Fibroblast of skin of back (primary cell): Measurements from ENCODE around the gene PRR20G.
"Not testable (repeated sequence)": the region's sequence is repeated elsewhere in the genome, so short reads cannot be mapped to it uniquely, and the experiment has no call there.

Source experiments
- DNase-seq: peaks from one replicate; pipeline ENCODE4 v3.0.0-alpha.2; 2013

Gene PRR20G

DNA sequence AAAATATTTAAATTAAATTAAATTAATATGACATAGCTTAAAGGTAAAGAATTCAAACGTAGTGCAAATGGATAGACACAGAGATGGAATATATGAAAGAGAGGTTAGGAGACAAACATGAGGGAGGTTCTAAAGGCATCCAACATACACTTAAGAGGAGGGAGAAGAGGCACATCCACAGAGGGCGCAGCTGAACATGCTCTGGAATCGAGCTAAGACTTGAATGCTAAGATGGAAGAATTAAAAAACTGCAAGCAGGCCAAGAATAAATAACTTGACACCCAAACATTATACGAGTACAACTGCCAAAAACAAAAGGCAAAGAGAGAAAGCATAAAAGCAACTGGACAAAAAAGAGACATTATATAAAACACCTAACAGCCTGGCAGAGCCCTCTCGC, 9.1 kb upstream of the PRR20G start:
- DNase-seq: no peak

DNA sequence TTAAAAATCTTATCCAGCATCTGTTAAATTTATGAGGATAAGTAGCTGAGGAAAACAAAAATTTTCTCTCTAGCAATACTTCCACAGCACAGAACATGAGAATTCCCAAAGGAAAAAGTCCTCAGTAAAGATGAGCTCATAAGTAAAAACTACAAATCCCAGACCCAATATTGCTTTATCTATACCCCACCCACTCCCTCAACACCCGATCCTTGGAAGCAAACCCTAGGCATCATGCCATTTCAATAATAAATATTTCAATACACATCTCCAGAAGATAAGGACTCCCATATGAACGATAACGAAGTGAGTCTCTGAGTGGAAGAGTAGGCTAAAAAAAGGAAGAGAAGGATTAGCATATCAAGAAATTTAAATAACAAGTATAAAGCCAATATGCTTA, 8.3 kb upstream of the PRR20G start:
- DNase-seq: no peak

DNA sequence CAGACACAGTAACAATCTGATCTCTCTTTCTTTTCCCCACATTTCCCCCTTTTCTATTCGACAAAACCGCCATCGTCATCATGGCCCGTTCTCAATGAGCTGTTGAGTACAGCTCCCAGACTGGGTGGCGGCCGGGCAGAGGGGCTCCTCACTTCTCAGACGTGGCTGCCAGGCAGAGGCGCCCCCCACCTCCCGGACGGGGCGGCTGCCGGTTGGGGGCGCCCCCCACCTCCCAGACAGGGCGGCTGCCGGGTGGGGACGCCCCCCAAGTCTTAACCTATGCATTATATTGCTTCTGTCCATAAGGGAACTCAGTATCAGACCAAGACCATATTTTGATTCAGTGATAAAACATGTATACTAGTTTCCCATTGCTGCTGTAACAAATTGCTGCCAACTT, 5.8 kb upstream of the PRR20G start:
- DNase-seq: not testable (repeated sequence)

DNA sequence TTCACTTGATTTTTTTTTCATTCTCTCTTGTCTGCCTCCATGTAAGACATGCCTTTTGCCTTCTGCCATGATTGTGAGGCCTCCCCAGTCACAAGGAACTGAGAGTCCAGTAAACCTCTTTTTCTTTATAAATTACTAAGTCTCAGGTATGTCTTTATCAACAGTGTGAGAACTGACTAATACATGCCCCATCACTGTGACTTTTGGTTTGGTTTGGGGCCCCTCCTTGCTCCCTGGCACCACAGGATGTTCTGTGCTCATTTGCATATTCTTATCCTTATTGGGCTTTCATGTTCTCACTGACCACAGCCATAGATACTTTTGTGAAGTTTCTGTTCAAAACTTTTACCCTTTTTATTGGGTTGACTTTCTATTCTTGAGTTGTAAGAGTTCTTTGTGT, 3.8 kb upstream of the PRR20G start:
- no peak for DNase-seq

DNA sequence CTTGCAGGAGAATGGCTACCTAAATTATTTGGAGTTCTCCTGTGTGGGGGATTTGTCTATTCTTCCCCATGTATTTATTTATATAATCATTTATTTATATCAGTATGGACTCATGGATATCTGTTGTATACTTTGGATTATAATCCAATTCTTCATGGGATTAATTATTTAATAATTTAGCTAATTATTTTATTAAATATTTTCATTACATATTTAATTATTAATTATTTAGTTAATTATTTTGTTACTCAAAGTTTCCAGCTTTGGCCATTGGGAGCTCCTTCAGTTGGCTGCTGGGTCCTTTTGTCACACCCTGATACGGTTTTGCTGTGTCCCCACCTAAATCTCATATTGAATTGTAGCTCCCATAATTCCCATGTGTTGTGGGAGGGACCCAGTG, 3.3 kb upstream of the PRR20G start:
- DNase-seq: no peak

DNA sequence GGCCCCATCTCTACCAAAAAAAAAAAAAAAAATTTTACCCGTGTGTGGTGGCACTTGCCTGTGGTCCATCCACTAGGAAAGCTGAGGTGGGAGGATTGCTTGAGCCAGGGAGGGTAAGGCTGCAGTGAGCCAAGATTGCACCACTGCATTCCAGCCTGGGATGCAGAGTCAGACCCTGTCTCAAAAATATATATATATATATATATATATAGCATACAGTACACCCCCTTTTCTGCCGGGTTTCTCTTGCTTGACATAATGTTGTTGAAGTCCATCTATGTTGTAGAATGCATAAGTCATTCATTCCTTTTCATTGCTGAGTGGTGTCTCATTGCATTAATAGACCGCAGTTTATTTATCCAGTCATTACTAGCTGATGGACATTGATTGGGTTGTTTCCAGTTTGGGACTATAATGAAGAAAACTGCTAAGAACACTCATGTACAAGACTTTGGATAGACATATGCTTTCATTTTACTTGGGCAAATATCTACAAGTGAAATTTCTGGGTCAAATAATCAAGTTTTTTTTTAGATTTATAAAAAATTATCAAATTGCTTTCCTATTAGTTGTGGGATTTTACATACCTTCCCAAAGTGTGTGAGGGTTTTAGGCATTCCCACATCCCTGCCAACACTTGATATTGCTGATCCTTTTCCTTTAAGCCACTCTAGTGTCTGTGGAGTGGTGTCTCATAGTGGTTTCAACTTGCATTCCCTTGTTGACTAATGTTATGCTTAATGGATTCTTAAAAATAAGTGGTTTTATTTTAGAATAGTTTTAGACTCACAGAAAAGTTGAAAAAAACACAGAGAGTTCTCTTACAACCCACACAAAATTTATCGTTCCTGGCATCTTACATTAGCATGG, 2.1 kb upstream of the PRR20G start:
- peak; percentile 16 for DNase-seq

DNA sequence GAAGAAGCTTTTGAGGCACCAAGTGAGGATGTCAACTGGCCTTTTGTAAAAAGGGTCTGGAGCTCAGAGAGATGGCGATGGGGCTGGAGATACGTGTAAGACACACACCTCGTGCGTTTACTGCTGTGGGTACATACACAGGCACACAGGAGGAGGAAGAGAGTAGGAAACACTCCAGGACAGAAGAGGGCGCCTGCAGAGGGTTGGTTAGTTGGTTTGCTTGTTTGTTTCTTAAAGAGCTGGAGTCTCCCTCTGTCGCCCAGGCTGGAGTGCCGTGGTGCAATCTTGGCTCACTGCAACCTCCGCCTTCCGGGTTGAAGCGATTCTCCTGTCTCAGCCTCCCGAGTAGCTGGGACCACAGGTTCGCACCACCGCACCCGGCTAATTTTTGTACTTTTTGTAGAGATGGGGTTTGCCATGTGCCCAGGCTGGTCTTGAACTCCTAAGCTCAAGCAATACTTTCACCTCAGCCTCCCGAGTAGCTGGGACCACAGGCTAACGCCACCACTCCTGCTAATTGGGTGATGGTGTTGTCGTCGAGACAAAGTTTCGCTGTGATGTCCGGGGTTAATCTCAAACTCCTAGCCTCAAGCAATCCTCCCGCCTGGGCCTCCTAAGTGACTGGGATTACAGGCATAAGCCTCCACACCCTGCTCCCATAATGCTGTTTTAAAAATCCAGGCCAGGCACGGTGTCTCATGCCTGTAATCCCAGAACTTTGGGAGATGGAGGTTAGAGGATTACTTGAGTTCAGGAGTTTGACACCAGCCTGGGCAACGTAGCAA, 1.3 kb upstream of the PRR20G start:
- DNase-seq: no peak

DNA sequence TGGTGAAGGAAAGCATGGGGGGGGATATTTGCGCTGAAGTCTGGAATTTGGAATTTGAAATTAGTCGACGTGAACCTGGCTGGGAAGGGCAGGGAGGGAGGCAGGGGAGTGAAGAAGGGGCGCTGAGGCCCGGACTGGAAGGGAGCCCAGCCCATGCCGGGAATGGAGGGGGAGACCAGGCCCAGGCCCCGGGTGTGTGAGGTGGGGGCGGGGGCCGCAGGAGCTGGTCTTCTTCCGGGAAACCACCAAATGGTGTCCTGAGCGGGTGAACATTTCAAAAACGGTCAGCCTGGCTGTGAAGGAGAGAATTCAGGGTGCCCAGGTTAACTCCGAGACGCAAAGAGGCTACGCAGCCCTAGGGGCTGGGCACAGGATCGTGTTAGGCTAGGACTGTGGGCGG, 497 bp upstream of the PRR20G start:
- no peak for DNase-seq

DNA sequence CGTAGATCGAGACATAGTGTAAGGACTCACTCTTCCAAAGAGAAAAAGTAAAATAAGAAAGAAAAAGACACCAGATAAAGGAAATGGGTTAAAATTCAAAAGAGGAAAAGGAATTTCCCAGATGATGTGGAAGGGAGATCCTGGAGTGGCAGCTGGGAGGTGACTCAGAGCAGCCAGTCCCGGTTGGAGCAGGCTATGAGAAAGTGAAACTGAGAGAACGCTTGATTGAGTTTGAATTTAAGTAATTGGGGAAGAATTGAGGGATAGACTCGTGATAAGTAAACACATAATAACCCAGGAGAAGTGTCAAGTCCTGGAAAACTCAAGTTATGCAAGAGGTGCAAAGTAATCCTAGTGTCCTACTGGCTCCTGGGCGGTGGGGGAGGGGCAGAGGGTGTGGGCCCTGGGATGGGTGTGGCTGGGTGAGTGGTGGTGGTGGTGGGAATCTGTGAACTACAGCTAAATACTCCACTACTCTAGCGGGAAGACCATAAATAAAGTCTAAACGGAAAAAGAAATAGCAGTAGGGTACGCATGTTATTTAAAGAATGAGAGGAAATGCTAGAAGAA, 1.2 kb downstream of the PRR20G start:
- DNase-seq: peak; percentile 5

DNA sequence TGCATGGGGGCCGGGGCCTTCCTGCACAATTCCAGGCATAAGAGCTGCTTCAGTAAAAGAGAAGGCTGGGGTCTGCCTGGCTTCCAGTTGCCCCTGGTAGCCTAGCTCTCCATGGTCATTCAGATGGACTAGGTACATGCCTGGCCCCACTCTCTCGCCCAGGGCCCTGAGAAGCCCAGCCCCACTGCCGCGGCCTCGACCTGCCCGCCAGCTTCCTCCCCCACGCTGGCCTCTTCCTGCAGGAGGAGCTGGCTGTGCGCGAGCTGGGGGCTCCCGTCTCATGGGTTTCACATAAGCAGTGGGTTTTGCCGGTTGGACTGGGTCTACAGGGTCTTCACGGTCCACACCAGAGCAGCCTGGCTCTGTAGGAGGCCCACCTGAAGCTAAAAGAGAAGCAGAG, 3.6 kb downstream of the PRR20G start:
- DNase-seq: no peak

DNA sequence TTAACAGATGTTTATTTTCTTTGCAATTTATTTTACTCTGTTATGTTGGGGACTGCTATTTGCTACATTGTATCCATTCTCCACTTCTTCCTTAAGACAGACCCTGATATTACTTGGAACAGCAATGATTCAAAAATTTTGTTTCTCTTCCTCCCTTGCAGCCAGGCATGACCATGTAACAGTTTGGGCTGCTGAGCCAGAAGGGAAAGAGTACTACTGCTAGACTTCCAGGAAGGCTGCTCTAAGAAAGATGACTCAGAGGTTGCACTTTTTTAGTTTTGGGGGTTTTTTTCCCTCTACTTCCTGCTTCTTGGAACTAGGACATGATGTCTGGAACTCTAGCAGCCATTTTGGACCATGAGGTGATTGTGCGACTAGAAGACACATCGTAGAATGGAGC, 10.3 kb downstream of the PRR20G start:
- DNase-seq: no peak

DNA sequence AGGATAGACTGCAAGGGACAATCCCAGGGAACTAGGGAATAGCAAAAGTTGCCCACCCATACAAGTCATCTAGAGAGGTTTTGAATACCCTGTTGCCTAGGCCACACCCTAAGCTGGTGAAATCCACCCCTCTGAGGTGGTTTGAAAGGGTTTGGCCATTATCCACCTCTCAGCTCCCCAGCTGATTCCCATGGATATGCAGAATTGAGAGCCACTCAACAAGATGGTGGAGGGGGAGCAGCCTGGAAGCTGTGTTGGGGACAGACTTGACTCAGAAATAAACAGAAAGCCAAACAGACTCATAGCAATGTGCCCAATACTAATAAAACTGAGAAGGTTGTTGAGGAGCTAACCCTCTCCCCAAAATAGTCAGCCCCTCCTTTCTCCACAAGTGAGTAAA, 10.9 kb downstream of the PRR20G start:
- no peak for DNase-seq

DNA sequence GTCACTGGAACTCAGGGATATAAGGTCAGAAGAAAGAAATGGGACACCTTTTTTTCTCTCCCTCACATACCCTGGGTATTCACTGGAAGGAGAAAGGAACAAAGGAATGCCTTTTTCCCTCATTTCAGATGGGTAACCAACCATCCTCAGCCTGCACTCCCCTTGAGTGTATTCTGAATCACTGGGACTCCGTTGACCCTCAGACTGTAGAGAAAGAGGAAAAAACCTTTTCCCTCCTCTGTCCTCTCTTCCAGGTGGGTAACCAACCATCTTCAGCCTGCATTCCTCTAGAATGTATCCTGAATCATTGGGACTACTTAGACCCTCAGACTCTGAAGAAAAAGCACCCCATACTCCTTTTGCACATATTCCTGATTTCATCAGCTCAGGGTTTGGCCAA, 11.4 kb downstream of the PRR20G start:
- no peak for DNase-seq

DNA sequence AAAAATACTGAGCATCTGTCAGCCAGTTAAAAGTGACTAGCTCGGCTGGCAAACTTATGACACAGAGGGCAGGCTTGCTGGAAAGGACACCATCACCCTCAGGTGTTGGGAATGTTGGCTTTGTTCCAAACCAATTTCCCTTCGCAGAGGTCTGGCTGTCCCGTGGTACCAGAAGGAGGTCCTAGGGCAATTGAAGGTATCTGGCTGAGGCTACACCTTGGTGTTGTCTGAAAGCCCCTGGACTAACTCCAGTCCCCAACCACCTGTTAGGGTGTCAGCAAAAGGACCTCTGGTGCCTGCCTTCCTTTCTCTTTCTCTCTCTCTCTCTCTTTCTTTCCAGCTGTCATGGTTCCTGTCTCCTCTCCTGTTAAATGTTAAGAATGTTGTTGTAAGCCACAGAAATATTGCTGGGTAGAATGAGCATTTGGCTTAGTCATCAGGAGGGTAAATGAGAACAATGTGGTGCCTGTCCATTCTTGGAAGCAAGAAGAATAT, 12.5 kb downstream of the PRR20G start:
- DNase-seq: peak; percentile 40

DNA sequence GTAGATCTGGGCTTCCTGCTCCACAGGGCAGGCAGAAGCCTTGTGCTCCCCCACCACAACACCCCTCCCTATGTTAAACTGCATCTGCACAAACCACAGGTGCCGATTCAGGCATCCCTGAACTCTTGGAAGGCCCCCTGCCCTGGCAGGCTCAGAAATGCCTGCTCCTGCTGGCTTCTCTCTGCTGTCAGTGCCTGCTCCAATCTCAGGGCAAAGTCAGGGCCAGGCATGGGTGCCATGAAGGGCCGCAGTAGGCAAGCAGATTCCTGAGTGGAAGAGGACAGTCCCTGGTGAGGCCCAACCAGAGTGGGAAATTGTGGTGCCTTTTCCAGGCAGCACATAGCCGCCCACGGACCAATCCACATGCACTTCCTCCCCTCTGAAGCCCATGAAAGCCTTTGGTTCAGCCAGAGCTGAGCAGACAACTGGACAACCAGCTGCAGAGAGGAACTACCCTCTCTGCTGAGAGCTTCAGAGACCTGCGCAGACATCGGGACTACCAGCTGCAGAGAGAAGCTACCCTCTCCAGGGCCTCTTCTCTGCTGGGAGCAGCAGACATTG, 13.6 kb downstream of the PRR20G start:
- no peak for DNase-seq

DNA sequence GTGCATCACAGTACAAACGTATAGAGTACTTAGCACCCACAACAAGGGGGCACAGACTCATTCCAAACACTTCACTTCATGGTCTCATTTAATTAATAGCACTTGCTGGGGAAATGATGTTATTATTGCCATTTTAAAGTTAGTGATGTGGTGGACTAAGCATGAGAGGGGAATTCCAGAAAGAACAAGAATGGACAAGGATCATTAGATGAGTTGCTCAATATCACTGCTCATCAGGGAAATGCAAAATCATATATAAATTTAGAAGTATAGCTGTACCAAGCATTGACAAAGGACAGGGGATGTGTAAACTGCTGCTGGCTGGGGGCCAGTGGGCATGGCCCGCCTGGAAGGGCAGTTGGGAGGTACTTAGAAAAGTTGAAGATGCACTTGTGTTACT, 14.6 kb downstream of the PRR20G start:
- DNase-seq: no peak

DNA sequence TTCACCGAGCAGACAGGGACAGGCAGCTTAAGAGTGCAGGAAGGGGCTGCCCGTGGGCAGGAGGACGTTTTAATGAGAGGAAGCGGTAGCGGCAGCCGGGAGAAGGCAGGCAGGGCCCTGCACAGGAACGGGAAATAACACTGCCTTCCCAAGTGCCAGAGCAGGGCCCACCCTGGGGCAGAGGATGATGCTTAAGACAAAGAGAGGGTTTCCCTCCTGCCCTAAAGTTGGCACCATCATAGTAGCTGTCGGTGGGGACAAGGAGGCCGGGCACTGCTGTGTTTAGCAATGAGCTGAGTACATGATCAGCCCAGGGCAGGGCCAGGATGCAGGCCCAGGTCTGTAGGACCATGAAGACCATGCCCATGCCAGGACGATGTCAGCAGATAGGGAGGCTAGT, 21.7 kb downstream of the PRR20G start:
- no peak for DNase-seq

DNA sequence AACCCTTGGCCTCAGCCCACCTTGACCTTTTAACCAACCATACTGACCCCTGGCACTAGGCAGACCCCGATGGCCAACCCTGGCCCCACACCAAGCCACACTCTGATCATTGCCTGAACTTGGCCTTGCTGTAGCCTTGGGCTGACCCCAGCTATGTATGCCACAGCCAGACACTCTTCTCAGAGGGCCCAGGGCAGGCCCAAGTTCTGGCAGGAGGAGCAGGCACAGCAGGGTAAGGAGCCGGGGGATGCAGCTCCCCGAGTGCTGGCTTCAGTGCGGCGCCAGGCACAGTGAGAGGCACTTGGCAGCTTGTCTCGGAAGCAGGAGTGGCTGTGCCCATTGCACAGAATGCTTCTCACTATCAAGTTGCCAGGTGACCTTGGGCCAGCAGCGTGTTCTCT, 22.3 kb downstream of the PRR20G start:
- DNase-seq: no peak

DNA sequence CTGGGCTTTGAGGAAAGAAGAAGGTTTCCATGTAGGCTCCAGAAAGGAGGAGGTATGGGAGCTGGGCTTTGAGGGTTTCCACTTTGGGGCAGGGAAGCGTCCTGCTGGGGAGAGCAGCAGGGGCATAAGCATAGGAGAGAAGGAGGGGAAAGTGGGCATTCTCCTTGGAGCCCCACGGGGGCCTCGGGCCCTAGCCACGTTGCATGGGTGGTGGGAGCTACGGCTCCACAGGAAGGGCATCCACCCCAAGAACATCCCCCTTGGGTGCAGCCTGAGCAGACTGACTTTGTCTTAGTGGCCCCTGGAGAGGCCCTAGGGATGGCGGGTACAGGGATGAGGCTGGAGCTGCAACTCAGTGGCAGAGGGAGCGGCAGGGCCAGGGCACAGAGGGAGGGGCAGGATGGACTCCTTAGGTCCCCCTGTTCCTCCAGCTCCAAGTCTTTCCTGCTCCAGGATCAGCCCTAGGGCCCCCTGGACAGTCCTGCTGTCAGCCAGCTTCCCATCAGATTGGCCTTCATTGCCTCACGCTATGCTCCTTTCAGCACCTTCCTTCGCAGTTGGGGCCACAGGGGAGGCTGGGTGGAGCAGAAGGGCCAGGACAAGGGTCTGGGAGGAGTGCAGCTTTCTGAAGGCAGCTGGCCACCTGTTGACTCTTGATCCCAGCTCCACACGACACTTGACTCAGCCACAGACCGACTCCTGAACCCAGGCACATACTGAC, 22.9 kb downstream of the PRR20G start:
- no peak for DNase-seq

DNA sequence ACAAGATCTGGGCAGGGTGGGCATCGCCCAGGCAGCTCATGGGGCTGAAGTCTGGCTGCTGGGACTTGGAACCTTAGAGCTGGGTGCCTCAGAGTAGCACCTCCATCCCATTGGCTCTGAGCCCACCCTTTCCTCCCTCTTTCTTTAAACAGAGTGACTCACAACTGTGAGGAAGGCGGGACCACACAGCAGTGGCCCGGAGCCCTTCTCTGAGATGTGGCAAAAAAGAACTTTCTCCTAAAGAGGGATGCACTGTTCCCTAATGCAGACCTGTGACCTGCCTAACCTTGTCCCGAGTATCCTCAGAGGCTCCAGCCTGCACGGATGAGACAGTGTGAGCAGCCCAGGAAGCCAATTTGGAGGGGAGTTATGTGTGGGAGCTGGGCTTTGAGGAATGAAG, 23.6 kb downstream of the PRR20G start:
- peak; percentile 11 for DNase-seq

DNA sequence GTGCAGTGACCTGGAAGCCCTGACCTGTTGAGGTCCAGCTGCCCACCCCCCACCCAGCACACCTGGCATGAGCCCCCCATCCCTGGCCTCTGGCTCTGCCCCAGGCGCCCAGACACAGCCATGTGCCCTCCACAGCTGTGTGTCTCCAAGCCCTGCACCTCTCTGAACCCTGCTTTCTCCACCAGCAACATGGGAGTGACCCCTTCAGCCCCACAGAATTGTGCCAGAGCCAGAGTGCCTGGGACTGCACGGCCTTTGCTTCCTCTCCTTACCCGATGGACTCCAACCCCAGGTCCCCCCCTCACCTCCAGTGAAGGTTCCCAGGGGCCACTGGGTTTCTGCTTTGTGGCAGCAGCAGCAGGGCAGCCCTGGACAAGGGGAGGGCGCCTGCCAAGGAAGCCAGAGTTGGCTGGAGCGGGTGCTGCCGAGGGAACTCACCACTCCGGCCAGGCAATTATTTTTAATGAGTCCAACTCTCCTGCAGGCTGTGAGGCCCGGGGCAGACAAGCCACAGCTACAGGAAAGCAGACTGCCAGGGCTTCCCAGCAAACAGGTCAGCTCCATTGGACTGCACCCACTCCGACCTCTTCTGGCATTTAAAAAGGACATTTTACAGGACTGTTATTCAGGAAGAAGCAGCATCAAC, 24.1 kb downstream of the PRR20G start:
- no peak for DNase-seq

DNA sequence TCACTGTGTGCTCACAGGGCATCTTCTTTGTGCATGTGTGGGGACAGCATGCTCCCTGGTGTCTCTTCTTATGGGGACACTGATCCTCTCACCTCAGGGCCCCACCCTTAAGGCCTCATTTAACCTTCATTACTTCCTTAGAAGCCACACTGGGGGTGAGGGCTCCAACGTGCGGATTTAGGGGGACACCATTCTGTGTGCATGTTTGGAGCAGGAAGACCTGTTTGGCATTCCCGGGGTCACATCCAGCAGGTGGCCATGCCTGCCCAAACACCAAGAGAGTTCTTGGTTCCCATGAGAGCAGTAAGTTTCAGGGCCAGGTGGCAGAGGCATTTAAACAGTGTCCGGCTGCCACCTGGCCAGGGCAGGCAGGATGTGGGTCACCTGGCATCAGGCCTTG, 24.8 kb downstream of the PRR20G start:
- DNase-seq: no peak
